GM19328 (cell line): ENCODE data around the gene LGMN.

Experiments used
- ATAC-seq: cut with Tn5 transposase; IDR thresholded peaks from one replicate; pipeline ENCODE4 v1.9.1; 2021; ENCODE audit warnings: mild to moderate bottlenecking, moderate library complexity; ENCODE audit not compliant: unreplicated experiment

Gene LGMN

GRCh38 chr14:92656306-92657081 lies 91.9 kb downstream of the LGMN start:
- ATAC-seq: no peak

- ATAC-seq: no peak
Measured at GRCh38 chr14:92655419-92656201, 92.8 kb downstream of the LGMN start.

- no peak for ATAC-seq
Measured at GRCh38 chr14:92654239-92654901, 94.1 kb downstream of the LGMN start.
